ENCODE results near the gene SLAMF6. TPM values are rescaled to one million over a fixed set of nuclear protein-coding genes. Genes with fewer than 3 reads are reported as not detected.

SLAMF6 gene
- total RNA-seq, 4 donors from 2014 or later = 0.19 to 1.4 (median 0.87) TPM

- Histone ChIP-seq H3K36me3 (no peaks in the 10 kb centered on the region), H3K4me3 (no peak overlapping the region), H3K27me3 (no peaks in the 10 kb centered on the region), H3K27ac (replicated peaks in 1 of 4) (no peak overlapping the region), H3K9me3 (no peaks in the 10 kb centered on the region), H3K4me1 (no peaks in the 10 kb centered on the region)
- TF ChIP-seq POLR2A (IDR thresholded peaks at IDR 0.05; ENCODE audit: low read depth) (no peak), POLR2AphosphoS5 (IDR thresholded peaks at IDR 0.05) (no peak), CTCF (IDR thresholded peaks at IDR 0.05) (no peak), EP300 (IDR thresholded peaks at IDR 0.05) (no peak)
- WGBS = 86% methylated on average over 2 of the region's 2 CpGs
- intact Hi-C loops (cut with DNase I) = loop anchor here (10.0 kb wide), 1 partner anchor 166 kb away; no protein-coding TSS in a partner anchor
- DNase-seq (ENCODE audit: extremely low spot score) = peak; percentile 26
Observed at GRCh38 chr1:160438935-160439334, 84.1 kb downstream of the SLAMF6 start.

- H3K36me3 ChIP-seq = no peaks in the 10 kb centered on the region
- no peaks in the 10 kb centered on the region for H3K9me3 ChIP-seq
- H3K4me1 ChIP-seq = no peaks in the 10 kb centered on the region
- no peak overlapping the region for H3K27ac ChIP-seq (replicated peaks in 1 of 4)
- no peaks in the 10 kb centered on the region for H3K27me3 ChIP-seq
- H3K4me3 ChIP-seq = no peak overlapping the region
- peak; percentile 45 for DNase-seq (ENCODE audit: extremely low spot score)
- TF ChIP-seq POLR2A (IDR thresholded peaks at IDR 0.05; ENCODE audit: low read depth) (no peak), CTCF (IDR thresholded peaks at IDR 0.05) (no peak), POLR2AphosphoS5 (IDR thresholded peaks at IDR 0.05) (no peak), EP300 (IDR thresholded peaks at IDR 0.05) (no peak)
- intact Hi-C loops (cut with DNase I) = loop anchor here (10.0 kb wide), 1 partner anchor 166 kb away; no protein-coding TSS in a partner anchor
- 82% methylated on average over 4 of the region's 4 CpGs for WGBS
Observed at GRCh38 chr1:160438317-160438918, 84.6 kb downstream of the SLAMF6 start.

GRCh38 chr1:160437432-160438316 is 85.4 kb downstream of the SLAMF6 start:
- TF ChIP-seq CTCF (IDR thresholded peaks at IDR 0.05) (no peak), POLR2A (IDR thresholded peaks at IDR 0.05; ENCODE audit: low read depth) (no peak), POLR2AphosphoS5 (IDR thresholded peaks at IDR 0.05) (no peak), EP300 (IDR thresholded peaks at IDR 0.05) (no peak)
- DNase-seq (ENCODE audit: extremely low spot score) = no peak
- no peaks in the 10 kb centered on the region for H3K27me3 ChIP-seq
- WGBS = 69% methylated on average over 4 of the region's 4 CpGs
- intact Hi-C loops (cut with DNase I) = loop anchor here (10.0 kb wide), 1 partner anchor 167 kb away; no protein-coding TSS in a partner anchor
- no peaks in the 10 kb centered on the region for H3K4me1 ChIP-seq
- H3K36me3 ChIP-seq = no peaks in the 10 kb centered on the region
- no peak overlapping the region for H3K27ac ChIP-seq (replicated peaks in 1 of 4)
- no peak overlapping the region for H3K4me3 ChIP-seq
- H3K9me3 ChIP-seq = no peaks in the 10 kb centered on the region

- Histone ChIP-seq H3K27ac (replicated peaks in 1 of 4) (no peak overlapping the region), H3K4me1 (no peaks in the 10 kb centered on the region), H3K9me3 (no peaks in the 10 kb centered on the region), H3K4me3 (no peak overlapping the region), H3K36me3 (no peaks in the 10 kb centered on the region), H3K27me3 (no peaks in the 10 kb centered on the region)
- WGBS = 51% methylated on average over 2 of the region's 2 CpGs
- TF ChIP-seq POLR2A (IDR thresholded peaks at IDR 0.05; ENCODE audit: low read depth) (no peak), EP300 (IDR thresholded peaks at IDR 0.05) (no peak), CTCF (IDR thresholded peaks at IDR 0.05) (no peak), POLR2AphosphoS5 (IDR thresholded peaks at IDR 0.05) (no peak)
- no peak for DNase-seq (ENCODE audit: extremely low spot score)
- intact Hi-C loops (cut with DNase I) = loop anchor here (10.0 kb wide), 1 partner anchor 168 kb away; no protein-coding TSS in a partner anchor
Observed at GRCh38 chr1:160436966-160437365, 86.1 kb downstream of the SLAMF6 start.

Other genes starting within 250 kb of the SLAMF6 start
- gene PEX19, start 238.1 kb downstream of the SLAMF6 start, total RNA-seq = 10 to 100 TPM; 43.6 to 54.2 (median 46.1) TPM
- gene COPA, start 180.0 kb downstream of the SLAMF6 start, total RNA-seq = 100 to 1,000 TPM; 108 to 125 (median 116) TPM
- gene NCSTN, start 179.9 kb downstream of the SLAMF6 start, total RNA-seq = 10 to 100 TPM; 45.6 to 59.7 (median 52.1) TPM
- not detected for gene NHLH1, start 156.2 kb downstream of the SLAMF6 start, total RNA-seq
- gene VANGL2, start 122.7 kb downstream of the SLAMF6 start, total RNA-seq = 1 to 10 TPM; 1.2 to 5.8 (median 3.7) TPM
- gene CD84, start 56.2 kb upstream of the SLAMF6 start, total RNA-seq = 1 to 10 TPM; 2.7 to 7.3 (median 4.7) TPM
- gene SLAMF1, start 123.8 kb upstream of the SLAMF6 start, total RNA-seq = 1 to 10 TPM in 2 of 4 donors, under 1 TPM in 2; 0.57 to 5.0 (median 0.95) TPM
- gene CD48, start 188.6 kb upstream of the SLAMF6 start, total RNA-seq = 10 to 100 TPM in 1 of 4 donors, 1 to 10 TPM in 3; 1.1 to 14.6 (median 2.6) TPM
- 1 to 10 TPM in 1 of 4 donors, under 1 TPM in 3; 0.06 to 1.3 (median 0.47) TPM for gene SLAMF7, start 216.0 kb upstream of the SLAMF6 start, total RNA-seq

All from esophagus muscularis mucosa (tissue), 4 donors.